Muscle of arm (tissue), 14 donors: ENCODE results near the gene FAM78A. TPM values are rescaled to one million over a fixed set of nuclear protein-coding genes. Genes with fewer than 3 reads are reported as not detected.

Experiments
- DNase-seq: peaks from one replicate; pipeline ENCODE4 v3.0.0-alpha.2; 2013
- long read RNA-seq, 11 donors: transcript quantifications; one replicate each; lab custom pipeline, GENCODE V29; 2026
- polyA plus RNA-seq, 12 donors: library from polyadenylated mRNA; unstranded; fragments of 120-200 nt; gene quantifications; one replicate each; pipeline ENCODE4 v1.2.1, GENCODE V29; 2013; ENCODE audit not compliant: insufficient read length in 12 of 12

FAM78A gene
- polyA plus RNA-seq, result 10 to 100 TPM in 11 of 12 donors, not detected in 1; 17.1 to 46.7 (median 32.3) TPM
- long read RNA-seq, donor 1, partial matches to known transcripts, result 0 of 1 reads
- long read RNA-seq, donor 1, other reads (novel, unspliced or antisense), result 0 of 1 reads
- long read RNA-seq, donor 2, transcript FAM78A-203 (2 exons, 3,966 nt), result major isoform, 22 of 34 reads
- long read RNA-seq, donor 2, partial matches to known transcripts, result 12 of 34 reads
- long read RNA-seq, donor 2, other reads (novel, unspliced or antisense), result 0 of 34 reads
- long read RNA-seq, donor 3, transcript FAM78A-203 (2 exons, 3,966 nt), result major isoform, 6 of 12 reads
- long read RNA-seq, donor 3, partial matches to known transcripts, result 0 of 12 reads
- long read RNA-seq, donor 3, other reads (novel, unspliced or antisense), result 6 of 12 reads
- long read RNA-seq, donor 4, transcript FAM78A-203 (2 exons, 3,966 nt), result major isoform, 8 of 8 reads
- long read RNA-seq, donor 4, partial matches to known transcripts, result 0 of 8 reads
- long read RNA-seq, donor 4, other reads (novel, unspliced or antisense), result 0 of 8 reads
- long read RNA-seq, donor 5, result 0 reads
- long read RNA-seq, donor 6, transcript FAM78A-203 (2 exons, 3,966 nt), result major isoform, 8 of 20 reads
- long read RNA-seq, donor 6, partial matches to known transcripts, result 0 of 20 reads
- long read RNA-seq, donor 6, other reads (novel, unspliced or antisense), result 12 of 20 reads
- long read RNA-seq, donor 7, transcript FAM78A-203 (2 exons, 3,966 nt), result major isoform, 8 of 14 reads
- long read RNA-seq, donor 7, partial matches to known transcripts, result 0 of 14 reads
- long read RNA-seq, donor 7, other reads (novel, unspliced or antisense), result 6 of 14 reads
- long read RNA-seq, donor 8, transcript FAM78A-203 (2 exons, 3,966 nt), result major isoform, 11 of 44 reads
- long read RNA-seq, donor 8, partial matches to known transcripts, result 33 of 44 reads
- long read RNA-seq, donor 8, other reads (novel, unspliced or antisense), result 0 of 44 reads
- long read RNA-seq, donor 9, transcript FAM78A-203 (2 exons, 3,966 nt), result major isoform, 11 of 11 reads
- long read RNA-seq, donor 9, partial matches to known transcripts, result 0 of 11 reads
- long read RNA-seq, donor 9, other reads (novel, unspliced or antisense), result 0 of 11 reads
- long read RNA-seq, donor 10, transcript FAM78A-203 (2 exons, 3,966 nt), result major isoform, 13 of 26 reads
- long read RNA-seq, donor 10, partial matches to known transcripts, result 0 of 26 reads
- long read RNA-seq, donor 10, other reads (novel, unspliced or antisense), result 13 of 26 reads
- long read RNA-seq, donor 11, transcript FAM78A-203 (2 exons, 3,966 nt), result major isoform, 14 of 25 reads
- long read RNA-seq, donor 11, partial matches to known transcripts, result 5 of 25 reads
- long read RNA-seq, donor 11, other reads (novel, unspliced or antisense), result 6 of 25 reads

GRCh38 chr9:131276094-131276888 lies at the start of gene FAM78A:
FAM78A (minus strand) TSS chr9:131276510; CDS start chr9:131276179, 331 bp downstream.
- peak; percentile 34 for DNase-seq

- DNase-seq, result no peak
These were observed 48.7 kb upstream of the FAM78A start for GRCh38 chr9:131324736-131325679.

- no peak for DNase-seq
These were observed 47.3 kb upstream of the FAM78A start for GRCh38 chr9:131323629-131324028.

GRCh38 chr9:131320031-131320685 lies 43.8 kb upstream of the FAM78A start:
- DNase-seq, result peak; percentile 83

GRCh38 chr9:131319486-131319885 lies 43.2 kb upstream of the FAM78A start:
- DNase-seq, result peak; percentile 77

- DNase-seq, result no peak
These were observed 42.1 kb upstream of the FAM78A start for GRCh38 chr9:131318231-131319085.

- DNase-seq, result no peak
These were observed 36.8 kb upstream of the FAM78A start for GRCh38 chr9:131312822-131313770.

- no peak for DNase-seq
These were observed 35.9 kb upstream of the FAM78A start for GRCh38 chr9:131312246-131312645.

- no peak for DNase-seq
These were observed 34.7 kb upstream of the FAM78A start for GRCh38 chr9:131310833-131311554.

GRCh38 chr9:131309530-131310276 lies 33.4 kb upstream of the FAM78A start:
- DNase-seq, result no peak

GRCh38 chr9:131308906-131309529 lies 32.7 kb upstream of the FAM78A start:
- DNase-seq, result no peak

GRCh38 chr9:131308452-131308851 lies 32.1 kb upstream of the FAM78A start:
- DNase-seq, result no peak

GRCh38 chr9:131307974-131308373 lies 31.7 kb upstream of the FAM78A start:
- no peak for DNase-seq

GRCh38 chr9:131306397-131307004 lies 30.2 kb upstream of the FAM78A start:
- no peak for DNase-seq
